ENCODE results near the gene KIF9.
"Not testable (repeated sequence)": the region's sequence is repeated elsewhere in the genome, so short reads cannot be mapped to it uniquely, and the experiment has no call there.

- TF ChIP-seq, protein P1, sequence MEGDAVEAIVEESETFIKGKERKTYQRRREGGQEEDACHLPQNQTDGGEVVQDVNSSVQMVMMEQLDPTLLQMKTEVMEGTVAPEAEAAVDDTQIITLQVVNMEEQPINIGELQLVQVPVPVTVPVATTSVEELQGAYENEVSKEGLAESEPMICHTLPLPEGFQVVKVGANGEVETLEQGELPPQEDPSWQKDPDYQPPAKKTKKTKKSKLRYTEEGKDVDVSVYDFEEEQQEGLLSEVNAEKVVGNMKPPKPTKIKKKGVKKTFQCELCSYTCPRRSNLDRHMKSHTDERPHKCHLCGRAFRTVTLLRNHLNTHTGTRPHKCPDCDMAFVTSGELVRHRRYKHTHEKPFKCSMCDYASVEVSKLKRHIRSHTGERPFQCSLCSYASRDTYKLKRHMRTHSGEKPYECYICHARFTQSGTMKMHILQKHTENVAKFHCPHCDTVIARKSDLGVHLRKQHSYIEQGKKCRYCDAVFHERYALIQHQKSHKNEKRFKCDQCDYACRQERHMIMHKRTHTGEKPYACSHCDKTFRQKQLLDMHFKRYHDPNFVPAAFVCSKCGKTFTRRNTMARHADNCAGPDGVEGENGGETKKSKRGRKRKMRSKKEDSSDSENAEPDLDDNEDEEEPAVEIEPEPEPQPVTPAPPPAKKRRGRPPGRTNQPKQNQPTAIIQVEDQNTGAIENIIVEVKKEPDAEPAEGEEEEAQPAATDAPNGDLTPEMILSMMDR (IDR thresholded peaks at IDR 0.05; ENCODE audit: insufficient read depth, low read depth, low read length), result not testable (repeated sequence)
- TF ChIP-seq EZH2 (IDR thresholded peaks at IDR 0.05; ENCODE audit: insufficient read depth, low read length), result not testable (repeated sequence)
Observed at GRCh38 chr3:47206022-47206421, 76.6 kb downstream of the KIF9 start.

Measured in astrocyte (in vitro differentiated cells and primary cell).